22Rv1 (cell line): ENCODE data around the gene UBR4.

Experiments used
- CTCF ChIP-seq: fragments of 450-650 bp; IDR thresholded peaks from 2 replicates; pipeline ENCODE4 v1.5.1; 2017; ENCODE audit warnings: mild to moderate bottlenecking
- ZFX ChIP-seq: fragments of 450-650 bp; IDR thresholded peaks from 2 replicates; pipeline ENCODE4 v1.6.1; 2017; ENCODE audit warnings: antibody characterized with exemption, borderline replicate concordance

GRCh38 chr1:19080721-19081120 lies 129.3 kb downstream of the UBR4 start:
- TF ChIP-seq CTCF (no peak), ZFX (no peak)
